PC-9 (cell line): ENCODE measurements around the gene PIAS1.

Experiments
- EZH2 ChIP-seq: fragments of 200-600 bp; sonication (generic); IDR thresholded peaks from 2 replicates; pipeline ENCODE4 v1.8.0; 2017; ENCODE audit warnings: antibody characterized with exemption, low read depth
- TF ChIP-seq, protein P1 (sequence below): fragments of 200-600 bp; sonication (generic); conservative IDR thresholded peaks from 2 replicates; pipeline ENCODE4 v1.6.1; 2017; ENCODE audit warnings: mixed run types, antibody characterized with exemption, mild to moderate bottlenecking, moderate library complexity

DNA sequence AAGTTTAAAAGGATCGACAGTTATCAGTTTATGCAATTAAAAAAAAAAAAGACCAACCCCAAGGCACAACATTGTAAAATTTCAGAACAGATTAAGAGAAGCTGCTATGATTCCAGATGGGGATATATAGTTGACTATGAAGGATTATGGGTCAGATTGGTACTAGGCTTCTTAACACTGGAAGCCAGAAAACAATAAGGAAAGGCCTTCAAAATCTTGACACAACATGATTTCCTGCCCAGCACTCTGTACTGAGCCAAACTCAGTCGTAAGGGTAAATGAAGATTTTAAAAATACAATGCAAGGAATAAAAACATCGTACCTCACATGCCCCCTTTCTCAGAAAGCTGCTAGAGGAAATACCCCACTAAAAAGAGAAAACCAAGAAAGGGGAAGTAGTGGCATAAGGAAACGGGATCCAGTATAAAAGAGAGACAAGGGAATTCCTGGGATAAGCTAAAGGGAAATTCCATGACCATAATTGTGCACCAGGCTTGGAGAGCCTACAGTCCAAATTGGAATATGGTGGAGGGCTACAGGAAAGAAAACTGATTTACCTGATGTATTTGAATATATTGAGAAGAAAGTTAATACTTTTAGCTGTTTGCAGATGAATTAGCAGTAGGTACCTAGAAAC lies 27.9 kb downstream of the PIAS1 start:
- TF ChIP-seq, protein P1, sequence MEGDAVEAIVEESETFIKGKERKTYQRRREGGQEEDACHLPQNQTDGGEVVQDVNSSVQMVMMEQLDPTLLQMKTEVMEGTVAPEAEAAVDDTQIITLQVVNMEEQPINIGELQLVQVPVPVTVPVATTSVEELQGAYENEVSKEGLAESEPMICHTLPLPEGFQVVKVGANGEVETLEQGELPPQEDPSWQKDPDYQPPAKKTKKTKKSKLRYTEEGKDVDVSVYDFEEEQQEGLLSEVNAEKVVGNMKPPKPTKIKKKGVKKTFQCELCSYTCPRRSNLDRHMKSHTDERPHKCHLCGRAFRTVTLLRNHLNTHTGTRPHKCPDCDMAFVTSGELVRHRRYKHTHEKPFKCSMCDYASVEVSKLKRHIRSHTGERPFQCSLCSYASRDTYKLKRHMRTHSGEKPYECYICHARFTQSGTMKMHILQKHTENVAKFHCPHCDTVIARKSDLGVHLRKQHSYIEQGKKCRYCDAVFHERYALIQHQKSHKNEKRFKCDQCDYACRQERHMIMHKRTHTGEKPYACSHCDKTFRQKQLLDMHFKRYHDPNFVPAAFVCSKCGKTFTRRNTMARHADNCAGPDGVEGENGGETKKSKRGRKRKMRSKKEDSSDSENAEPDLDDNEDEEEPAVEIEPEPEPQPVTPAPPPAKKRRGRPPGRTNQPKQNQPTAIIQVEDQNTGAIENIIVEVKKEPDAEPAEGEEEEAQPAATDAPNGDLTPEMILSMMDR: no peak
- TF ChIP-seq EZH2: no peak
